PC-9 (cell line): ENCODE data around the gene EPHB2. TPM values are rescaled to one million over a fixed set of nuclear protein-coding genes. Genes with fewer than 3 reads are reported as not detected.
A peak's percentile ranks its signal among the peaks of the same experiment; 100 is the strongest.

ENCODE experiments used
- BruUV-seq: library from RNA; stranded (reverse); fragments of 400-500 nt; replicated peaks from 2 replicates; lab custom pipeline; 2021; lab: Mats Ljungman, UMichigan
- CTCF ChIA-PET: fragments of 300-600 bp; sonication (Branson Sonifier 250); formaldehyde crosslinking; loops from one replicate; lab custom pipeline; 2022; ENCODE audit warnings: antibody characterized with exemption; lab: Charles Lee
- POLR2A ChIA-PET: fragments of 300-600 bp; sonication (Branson Sonifier 250); formaldehyde crosslinking; loops from one replicate; lab custom pipeline; 2022; ENCODE audit warnings: antibody characterized with exemption; ENCODE audit not compliant: unreplicated experiment; lab: Charles Lee
- DNase-seq, 2 experiments: peaks; one replicate each; pipeline versions ENCODE4 v3.0.0 to v3.0.0-alpha.2; 2015 to 2022; ENCODE audit warnings: mixed read lengths in 1 of 2
- H2AFZ ChIP-seq: fragments of 200-600 bp; sonication (generic); 2 replicates; pipeline ENCODE4 v1.8.1; 2017; ENCODE audit warnings: antibody characterized with exemption
- H3F3A ChIP-seq: fragments of 200-600 bp; sonication (generic); 2 replicates; pipeline ENCODE4 v1.8.1; 2017; ENCODE audit warnings: antibody characterized with exemption, mild to moderate bottlenecking, low read depth; ENCODE audit not compliant: insufficient read depth
- H3K27ac ChIP-seq: fragments of 200-600 bp; sonication (generic); 2 replicates; pipeline ENCODE4 v1.6.1; 2016; ENCODE audit warnings: mixed run types
- H3K27me3 ChIP-seq: fragments of 200-600 bp; sonication (generic); 2 replicates; pipeline ENCODE4 v1.6.1; 2016; ENCODE audit warnings: low read depth, mixed run types; ENCODE audit not compliant: insufficient read depth
- H3K36me3 ChIP-seq: fragments of 200-600 bp; sonication (generic); 2 replicates; pipeline ENCODE4 v1.6.1; 2016; ENCODE audit warnings: low read depth, mixed run types
- H3K4me1 ChIP-seq: fragments of 200-600 bp; sonication (generic); replicated peaks from 2 replicates; pipeline ENCODE4 v1.6.1; 2016; ENCODE audit warnings: mixed run types; ENCODE audit not compliant: insufficient read depth
- H3K4me2 ChIP-seq: fragments of 200-600 bp; sonication (generic); 2 replicates; pipeline ENCODE4 v1.6.1; 2017; ENCODE audit warnings: mixed run types
- H3K4me3 ChIP-seq: fragments of 200-600 bp; sonication (generic); 2 replicates; pipeline ENCODE4 v1.6.1; 2016; ENCODE audit warnings: mixed run types
- H3K79me2 ChIP-seq: fragments of 200-600 bp; sonication (generic); 2 replicates; pipeline ENCODE4 v1.6.1; 2017; ENCODE audit warnings: low read depth, mixed run types
- H3K9me2 ChIP-seq: fragments of 200-600 bp; sonication (generic); 2 replicates; pipeline ENCODE4 v1.8.1; 2017; ENCODE audit warnings: mild to moderate bottlenecking; ENCODE audit not compliant: insufficient read depth
- H3K9me3 ChIP-seq: fragments of 200-600 bp; sonication (generic); 2 replicates; pipeline ENCODE4 v1.8.1; 2016; ENCODE audit warnings: low read depth; ENCODE audit not compliant: insufficient read depth
- H4K20me1 ChIP-seq: fragments of 200-600 bp; sonication (generic); 2 replicates; pipeline ENCODE4 v1.8.1; 2017; ENCODE audit not compliant: insufficient read depth
- EZH2 ChIP-seq: fragments of 200-600 bp; sonication (generic); IDR thresholded peaks from 2 replicates; pipeline ENCODE4 v1.8.0; 2017; ENCODE audit warnings: antibody characterized with exemption, low read depth
- intact Hi-C: fragments of 100-400 bp; cut with micrococcal nuclease; formaldehyde crosslinking; loops from one replicate; pipeline ENCODE4 v1.10.0; 2022; ENCODE audit not compliant: unreplicated experiment
- total RNA-seq: library from RNA; stranded (reverse); gene quantifications from 2 replicates; pipeline ENCODE4 v1.2.3, GENCODE V29; 2021
- TF ChIP-seq, protein P1 (sequence below): fragments of 200-600 bp; sonication (generic); conservative IDR thresholded peaks from 2 replicates; pipeline ENCODE4 v1.6.1; 2017; ENCODE audit warnings: mixed run types, antibody characterized with exemption, mild to moderate bottlenecking, moderate library complexity

EPHB2 gene
- total RNA-seq, 1 experiment from 2014 or later = 26.7 TPM

DNA sequence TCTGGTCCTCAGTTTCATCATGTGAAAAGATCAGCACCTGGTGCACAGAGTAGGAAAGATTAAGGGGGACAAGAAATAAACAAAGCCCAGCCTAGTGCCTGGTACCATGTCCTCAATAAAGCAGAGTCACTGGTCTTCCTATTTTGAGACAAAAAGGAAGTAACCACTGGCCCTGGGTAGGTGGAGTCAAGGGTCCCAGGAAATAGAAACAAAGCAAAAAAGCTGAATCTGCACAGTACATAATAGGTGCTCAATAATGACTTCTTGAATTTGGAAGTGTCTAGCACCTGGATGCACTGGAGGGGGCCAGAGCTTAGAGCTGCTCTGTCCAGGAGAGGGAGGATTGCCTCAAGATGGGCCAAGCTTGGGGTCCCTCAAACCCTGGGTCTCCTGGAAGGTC lies 1.9 kb upstream of the EPHB2 start:
- Histone ChIP-seq H2AFZ (no peak overlapping the region), H3K4me1 (0 out of 2 replicates have a peak, but pooled peaks cover 5% of the 10 kb centered on the region), H3F3A (no peaks in the 10 kb centered on the region), H3K27ac (no peak overlapping the region), H3K9me3 (no peaks in the 10 kb centered on the region), H4K20me1 (no peaks in the 10 kb centered on the region), H3K27me3 (no peaks in the 10 kb centered on the region), H3K79me2 (no peaks in the 10 kb centered on the region), H3K9me2 (no peaks in the 10 kb centered on the region), H3K4me3 (no peak overlapping the region), H3K4me2 (no peak overlapping the region), H3K36me3 (no peaks in the 10 kb centered on the region)
- no peak for DNase-seq
- ChIA-PET POLR2A (interaction anchor here (0.7 kb wide), 1 partner anchor 1615 kb away, joined by 3 read pairs; no protein-coding TSS in a partner anchor), CTCF (no interaction called here)
- no peak for TF ChIP-seq EZH2
- TF ChIP-seq, protein P1, sequence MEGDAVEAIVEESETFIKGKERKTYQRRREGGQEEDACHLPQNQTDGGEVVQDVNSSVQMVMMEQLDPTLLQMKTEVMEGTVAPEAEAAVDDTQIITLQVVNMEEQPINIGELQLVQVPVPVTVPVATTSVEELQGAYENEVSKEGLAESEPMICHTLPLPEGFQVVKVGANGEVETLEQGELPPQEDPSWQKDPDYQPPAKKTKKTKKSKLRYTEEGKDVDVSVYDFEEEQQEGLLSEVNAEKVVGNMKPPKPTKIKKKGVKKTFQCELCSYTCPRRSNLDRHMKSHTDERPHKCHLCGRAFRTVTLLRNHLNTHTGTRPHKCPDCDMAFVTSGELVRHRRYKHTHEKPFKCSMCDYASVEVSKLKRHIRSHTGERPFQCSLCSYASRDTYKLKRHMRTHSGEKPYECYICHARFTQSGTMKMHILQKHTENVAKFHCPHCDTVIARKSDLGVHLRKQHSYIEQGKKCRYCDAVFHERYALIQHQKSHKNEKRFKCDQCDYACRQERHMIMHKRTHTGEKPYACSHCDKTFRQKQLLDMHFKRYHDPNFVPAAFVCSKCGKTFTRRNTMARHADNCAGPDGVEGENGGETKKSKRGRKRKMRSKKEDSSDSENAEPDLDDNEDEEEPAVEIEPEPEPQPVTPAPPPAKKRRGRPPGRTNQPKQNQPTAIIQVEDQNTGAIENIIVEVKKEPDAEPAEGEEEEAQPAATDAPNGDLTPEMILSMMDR = no peak
- no TSS peak for BruUV-seq
- intact Hi-C loops = no loop called here

DNA sequence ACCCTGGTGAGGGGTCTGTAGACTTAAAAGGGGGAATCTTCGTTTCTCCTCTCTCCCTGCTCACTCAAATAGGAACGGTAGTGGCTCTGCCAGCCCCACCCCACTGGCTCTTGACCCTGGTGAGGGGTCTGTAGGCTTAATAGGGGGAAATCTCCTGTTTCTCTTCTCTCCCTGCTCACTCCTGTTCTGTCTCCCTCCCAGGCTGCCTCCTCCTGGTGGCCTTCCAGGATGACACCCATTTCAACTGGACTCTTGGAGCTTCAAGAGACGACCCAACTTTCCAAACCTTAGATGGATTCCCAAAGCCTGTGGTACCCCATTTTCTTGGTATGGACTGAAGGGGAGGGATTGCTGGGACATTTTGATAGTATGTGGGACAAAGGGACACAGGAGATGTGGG lies 1.4 kb upstream of the EPHB2 start:
- no peak for TF ChIP-seq EZH2
- TF ChIP-seq, protein P1 = peak; percentile 35
- H2AFZ ChIP-seq = no peak overlapping the region
- no peaks in the 10 kb centered on the region for H4K20me1 ChIP-seq
- H3K4me1 ChIP-seq = 0 out of 2 replicates have a peak, but pooled peaks cover 5% of the 10 kb centered on the region
- no peaks in the 10 kb centered on the region for H3K27me3 ChIP-seq
- H3F3A ChIP-seq = no peaks in the 10 kb centered on the region
- no peaks in the 10 kb centered on the region for H3K9me3 ChIP-seq
- H3K4me2 ChIP-seq = no peak overlapping the region
- DNase-seq = no peak
- H3K9me2 ChIP-seq = no peaks in the 10 kb centered on the region
- no TSS peak for BruUV-seq
- no peaks in the 10 kb centered on the region for H3K36me3 ChIP-seq
- CTCF ChIA-PET = no interaction called here
- intact Hi-C loops = no loop called here
- POLR2A ChIA-PET = interaction anchor here (0.7 kb wide), 1 partner anchor 1614 kb away, joined by 3 read pairs; no protein-coding TSS in a partner anchor
- no peak overlapping the region for H3K4me3 ChIP-seq
- no peaks in the 10 kb centered on the region for H3K79me2 ChIP-seq
- no peak overlapping the region for H3K27ac ChIP-seq

DNA sequence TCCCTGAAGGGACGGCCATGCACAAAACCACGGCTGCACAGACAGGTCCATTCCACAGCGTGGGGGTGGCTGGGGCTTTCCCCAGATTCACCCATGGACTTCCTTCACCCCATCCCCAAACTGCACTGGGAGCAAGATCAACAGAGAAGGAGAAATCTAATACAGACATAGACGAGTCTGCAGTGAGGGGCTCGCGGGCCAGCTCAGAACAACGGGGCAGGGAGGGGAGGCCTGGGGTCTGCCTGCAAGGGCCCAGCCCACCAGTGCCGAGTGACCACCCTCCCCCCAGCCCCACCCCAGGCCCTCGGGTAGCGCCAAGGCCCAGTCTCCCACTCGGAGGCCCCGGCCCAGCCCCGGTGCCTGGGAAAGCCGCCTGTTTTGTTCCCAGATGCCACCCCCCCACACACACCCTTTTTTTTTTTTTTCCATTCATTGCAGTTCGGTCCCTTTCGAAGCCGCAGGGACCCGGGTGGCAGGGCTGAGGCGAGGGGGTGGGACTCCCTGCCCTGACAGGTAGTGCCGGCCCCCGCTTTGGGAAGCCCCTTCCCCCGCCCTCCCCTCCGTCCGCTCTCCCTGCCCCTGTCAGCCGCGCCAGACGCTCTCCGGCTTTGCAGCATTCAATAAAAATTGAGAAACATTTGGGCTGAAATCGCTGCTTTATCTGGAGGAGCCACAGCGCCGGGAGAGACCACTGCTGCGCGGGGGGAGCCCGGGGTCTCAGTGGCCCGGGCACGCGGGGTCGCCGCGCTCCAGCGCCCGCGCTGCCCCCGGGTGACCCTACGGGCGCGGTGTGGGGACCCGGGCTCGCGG lies 543 bp upstream of the EPHB2 start:
- H2AFZ ChIP-seq = peak overlapping the region; percentile 69; the same call in 1 of the 2 replicates
- no peaks in the 10 kb centered on the region for H3K79me2 ChIP-seq
- BruUV-seq = no TSS peak
- 0 out of 2 replicates have a peak, but pooled peaks cover 5% of the 10 kb centered on the region for H3K4me1 ChIP-seq
- H3K27me3 ChIP-seq = no peaks in the 10 kb centered on the region
- POLR2A ChIA-PET = no interaction called here
- peak overlapping the region; percentile 57; the same call in 1 of the 2 replicates for H3K4me3 ChIP-seq
- no peaks in the 10 kb centered on the region for H3K9me3 ChIP-seq
- H3K27ac ChIP-seq = no peak overlapping the region
- H3K4me2 ChIP-seq = peak overlapping the region; percentile 70
- no peaks in the 10 kb centered on the region for H4K20me1 ChIP-seq
- TF ChIP-seq, protein P1 = no peak
- no peak for TF ChIP-seq EZH2
- H3K36me3 ChIP-seq = no peaks in the 10 kb centered on the region
- DNase-seq = peak in 1 of 2 experiments; percentile 64
- intact Hi-C loops = loop anchor here (1.0 to 5.0 kb wide), 2 partner anchors 37 to 116 kb away; no protein-coding TSS in a partner anchor
- no peaks in the 10 kb centered on the region for H3F3A ChIP-seq
- CTCF ChIA-PET = no interaction called here
- no peaks in the 10 kb centered on the region for H3K9me2 ChIP-seq
